Suprapubic skin (tissue), 4 donors: Measurements from ENCODE around the gene TMEM163. TPM values are rescaled to one million over a fixed set of nuclear protein-coding genes. Genes with fewer than 3 reads are reported as not detected.

Experiments
- DNase-seq, 2 donors: peaks; one replicate each; pipeline ENCODE4 v3.0.0-alpha.2; 2019; ENCODE audit warnings: low spot score in 2 of 2
- H3K27ac ChIP-seq: fragments of 200-600 bp; sonication (generic); one replicate; pipeline ENCODE4 v1.5.1; 2019
- H3K27me3 ChIP-seq: fragments of 200-600 bp; sonication (generic); one replicate; pipeline ENCODE4 v1.5.1; 2019
- H3K36me3 ChIP-seq: fragments of 200-600 bp; sonication (generic); one replicate; pipeline ENCODE4 v1.5.1; 2019
- H3K4me1 ChIP-seq: fragments of 200-600 bp; sonication (generic); one replicate; pipeline ENCODE4 v1.5.1; 2019
- H3K4me3 ChIP-seq: fragments of 200-600 bp; sonication (generic); one replicate; pipeline ENCODE4 v1.5.1; 2019; ENCODE audit warnings: mild to moderate bottlenecking
- H3K9me3 ChIP-seq: fragments of 200-600 bp; sonication (generic); one replicate; pipeline ENCODE4 v1.5.1; 2019
- CTCF ChIP-seq, 2 donors: fragments of 200-600 bp in 1 of 2; fragments of 450-650 bp in 1 of 2; sonication (generic) in 1 of 2; IDR thresholded peaks; one replicate each; pipeline ENCODE4 v1.5.1; 2016 to 2019; ENCODE audit warnings: antibody characterized with exemption in 2 of 2, mild to moderate bottlenecking in 1 of 2, moderate library complexity in 1 of 2
- EP300 ChIP-seq: sonication (generic); formaldehyde crosslinking; IDR thresholded peaks from one replicate; pipeline ENCODE4 v1.6.1; 2017; ENCODE audit warnings: antibody characterized with exemption
- POLR2A ChIP-seq, 2 donors: fragments of 450-650 bp; IDR thresholded peaks; one replicate each; pipeline ENCODE4 v1.6.1; 2017; ENCODE audit warnings: antibody characterized with exemption in 2 of 2, mild to moderate bottlenecking in 2 of 2, moderate library complexity in 2 of 2
- POLR2AphosphoS5 ChIP-seq, 3 donors: sonication (generic); formaldehyde crosslinking; IDR thresholded peaks; one replicate each; pipeline ENCODE4 v1.6.1; 2017; ENCODE audit warnings: antibody characterized with exemption in 3 of 3
- WGBS: methylation state at CpG from one replicate; pipeline ENCODE4 v1.1.5; 2018; 5-methylcytosine and 5-hydroxymethylcytosine counted together
- total RNA-seq, 4 donors: library from RNA; depleted of rRNA; stranded (reverse); fragments of >200 nt; gene quantifications; one replicate each; pipeline ENCODE4 v1.1.0, GENCODE V29; 2016

The TMEM163 gene
- total RNA-seq, 4 donors from 2014 or later = 0.23 to 0.72 TPM; not detected in 2

DNA sequence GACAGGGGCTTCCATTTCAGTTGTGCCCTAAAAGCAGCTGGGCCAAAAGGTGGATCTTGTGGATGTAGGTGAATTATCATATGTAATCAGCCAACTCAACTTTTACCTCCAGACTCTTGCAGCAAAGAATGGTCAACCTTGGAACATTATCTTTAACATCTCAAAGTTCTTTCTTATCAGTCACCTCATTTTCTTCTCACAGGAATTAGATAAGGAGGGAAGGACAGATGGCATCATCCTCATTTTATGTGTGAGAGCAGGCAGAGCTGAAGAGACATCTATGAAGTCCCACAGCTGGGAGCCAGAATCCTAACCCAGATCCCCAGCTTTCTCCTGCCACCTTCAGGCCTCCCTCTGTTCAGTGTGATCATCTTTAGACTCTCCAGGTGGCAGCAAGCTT lies 282.9 kb downstream of the TMEM163 start:
- H3K27me3 ChIP-seq = no peaks in the 10 kb centered on the region
- H3K9me3 ChIP-seq = no peaks in the 10 kb centered on the region
- no peak overlapping the region for H3K4me3 ChIP-seq
- no peaks in the 10 kb centered on the region for H3K4me1 ChIP-seq
- DNase-seq = no peak
- no peak overlapping the region for H3K27ac ChIP-seq
- TF ChIP-seq EP300 (no peak), POLR2AphosphoS5 (IDR thresholded peaks at IDR 0.05) (no peak), POLR2A (IDR thresholded peaks at IDR 0.05) (no peak), CTCF (IDR thresholded peaks at IDR 0.05) (no peak)
- peaks cover 45% of the 10 kb centered on the region for H3K36me3 ChIP-seq

DNA sequence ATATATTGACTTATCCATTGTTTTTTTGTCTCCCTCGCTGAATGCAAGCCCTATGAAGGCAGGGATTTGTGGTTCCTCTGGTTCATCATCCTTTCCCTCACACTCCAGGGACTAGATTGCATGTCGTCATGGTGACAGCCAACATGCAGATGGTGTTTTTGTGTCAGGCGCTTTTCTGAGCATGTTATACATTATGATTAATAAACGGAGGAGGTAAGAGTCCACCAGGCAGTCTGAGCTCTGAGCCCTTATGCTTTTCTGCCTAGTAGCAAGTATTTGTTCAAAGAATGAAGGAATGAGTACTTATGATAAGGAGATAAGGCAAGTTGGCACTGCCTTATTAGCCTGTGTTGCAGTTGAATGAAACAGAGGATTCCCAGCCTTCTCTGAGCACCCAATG lies 283.3 kb downstream of the TMEM163 start:
- no peak overlapping the region for H3K4me3 ChIP-seq
- DNase-seq = no peak
- H3K4me1 ChIP-seq = no peaks in the 10 kb centered on the region
- H3K9me3 ChIP-seq = no peaks in the 10 kb centered on the region
- TF ChIP-seq POLR2A (IDR thresholded peaks at IDR 0.05) (no peak), POLR2AphosphoS5 (IDR thresholded peaks at IDR 0.05) (no peak), EP300 (no peak), CTCF (IDR thresholded peaks at IDR 0.05) (no peak)
- WGBS = 94% methylated on average over 4 of the region's 4 CpGs
- H3K36me3 ChIP-seq = peaks cover 49% of the 10 kb centered on the region
- no peaks in the 10 kb centered on the region for H3K27me3 ChIP-seq
- no peak overlapping the region for H3K27ac ChIP-seq

DNA sequence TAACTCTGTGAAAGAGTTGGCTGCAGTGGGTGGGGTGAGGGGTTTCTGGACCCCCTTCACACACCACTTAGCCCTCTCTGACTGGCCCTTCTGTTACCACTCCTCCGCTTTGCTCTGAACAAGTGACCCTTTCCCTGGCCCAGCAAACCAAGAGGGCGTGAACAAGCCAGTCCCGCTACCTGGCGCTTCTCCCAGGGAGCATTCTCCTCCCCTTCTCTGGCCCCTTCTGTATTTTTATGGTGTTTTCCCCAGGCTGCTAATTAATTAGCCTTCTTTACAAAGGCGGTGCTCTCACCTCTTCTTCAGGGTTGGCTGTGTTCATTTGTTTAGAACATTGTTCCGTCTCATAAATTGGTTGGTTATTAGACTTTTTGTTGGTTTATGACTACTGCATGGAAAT lies 284.8 kb downstream of the TMEM163 start:
- Histone ChIP-seq H3K4me3 (no peak overlapping the region), H3K27me3 (no peaks in the 10 kb centered on the region), H3K4me1 (no peaks in the 10 kb centered on the region), H3K27ac (no peak overlapping the region), H3K9me3 (no peaks in the 10 kb centered on the region), H3K36me3 (peaks cover 54% of the 10 kb centered on the region)
- 97% methylated on average over 6 of the region's 6 CpGs for WGBS
- DNase-seq = no peak
- no peak for TF ChIP-seq POLR2AphosphoS5 (IDR thresholded peaks at IDR 0.05)
- no peak for TF ChIP-seq EP300
- TF ChIP-seq POLR2A (IDR thresholded peaks at IDR 0.05) = no peak
- no peak for TF ChIP-seq CTCF (IDR thresholded peaks at IDR 0.05)

GRCh38 chr2:134433469-134433868 lies 285.3 kb downstream of the TMEM163 start:
- no peaks in the 10 kb centered on the region for H3K27me3 ChIP-seq
- no peak for TF ChIP-seq POLR2AphosphoS5 (IDR thresholded peaks at IDR 0.05)
- TF ChIP-seq CTCF (IDR thresholded peaks at IDR 0.05) = no peak
- no peak for TF ChIP-seq POLR2A (IDR thresholded peaks at IDR 0.05)
- TF ChIP-seq EP300 = no peak
- DNase-seq = no peak
- H3K36me3 ChIP-seq = peaks cover 55% of the 10 kb centered on the region
- no peak overlapping the region for H3K4me3 ChIP-seq
- H3K9me3 ChIP-seq = no peaks in the 10 kb centered on the region
- no peaks in the 10 kb centered on the region for H3K4me1 ChIP-seq
- H3K27ac ChIP-seq = no peak overlapping the region
- WGBS = 91% methylated on average over 7 of the region's 7 CpGs

DNA sequence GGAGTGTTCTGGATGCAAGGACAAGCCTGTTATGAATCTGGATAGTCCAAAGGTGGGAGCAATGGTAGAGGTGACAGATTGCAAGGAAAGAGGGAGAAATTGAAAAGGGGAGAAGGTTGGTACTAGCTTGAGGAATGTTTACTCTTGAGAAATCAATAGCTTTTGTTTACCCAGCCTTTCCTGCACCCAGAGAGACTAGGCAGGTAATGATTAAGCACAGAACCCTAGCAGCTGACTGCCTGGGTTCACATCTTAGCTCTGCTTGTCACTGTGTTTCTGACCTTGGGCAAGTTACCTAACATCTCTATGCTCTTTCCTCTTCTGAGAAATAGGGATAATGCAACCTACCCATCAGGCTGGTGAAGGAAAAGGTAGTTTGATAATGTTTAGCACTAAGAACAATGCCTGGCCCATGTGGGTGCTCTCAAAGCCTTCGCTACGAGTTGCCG lies 286.3 kb downstream of the TMEM163 start:
- Histone ChIP-seq H3K9me3 (no peaks in the 10 kb centered on the region), H3K4me3 (no peak overlapping the region), H3K4me1 (no peaks in the 10 kb centered on the region), H3K36me3 (peaks cover 63% of the 10 kb centered on the region), H3K27me3 (no peaks in the 10 kb centered on the region), H3K27ac (no peak overlapping the region)
- TF ChIP-seq POLR2A (IDR thresholded peaks at IDR 0.05) (no peak), POLR2AphosphoS5 (IDR thresholded peaks at IDR 0.05) (no peak), EP300 (no peak), CTCF (IDR thresholded peaks at IDR 0.05) (no peak)
- WGBS = 98% methylated on average over 3 of the region's 3 CpGs
- DNase-seq = no peak
